ENCODE data around the gene KLHL30. TPM values are rescaled to one million over a fixed set of nuclear protein-coding genes. Genes with fewer than 3 reads are reported as not detected.

KLHL30 gene
- total RNA-seq, result not detected in 2 replicates

GRCh38 chr2:238138331-238139195 lies at the start of gene KLHL30:
KLHL30 (plus strand) TSS chr2:238138668; CDS start chr2:238140755, 2,087 bp downstream.

GRCh38 chr2:238100049-238100820 lies 38.2 kb upstream of the KLHL30 start, which contains the start of gene ESPNL:
ESPNL (plus strand) TSS chr2:238100340; CDS start chr2:238100420, 80 bp downstream.

GRCh38 chr2:238158509-238159070 lies 20.1 kb downstream of the KLHL30 start, which contains the start of gene ERFE:
ERFE (plus strand) TSS chr2:238158970; CDS start chr2:238159008, 38 bp downstream.

Other genes with a start within 250 kb of the KLHL30 start
- 44.1 and 53.7 TPM in 2 replicates for gene UBE2F, start 171.7 kb upstream of the KLHL30 start, total RNA-seq
- 11.1 and 16.7 TPM in 2 replicates for gene SCLY, start 77.7 kb upstream of the KLHL30 start, total RNA-seq
- under 0.01 TPM in 1 of 2 replicates, not detected in the other for gene ESPNL, start 38.3 kb upstream of the KLHL30 start, total RNA-seq
- gene ERFE, start 20.3 kb downstream of the KLHL30 start, total RNA-seq, result 0.33 and 0.48 TPM in 2 replicates
- 17.3 and 21.7 TPM in 2 replicates for gene ILKAP, start 65.0 kb downstream of the KLHL30 start, total RNA-seq
- gene HES6, start 101.4 kb downstream of the KLHL30 start, total RNA-seq, result 2.7 and 4.2 TPM in 2 replicates
- 3.5 and 6.2 TPM in 2 replicates for gene PER2, start 149.9 kb downstream of the KLHL30 start, total RNA-seq
- 7.2 TPM in 2 replicates for gene TRAF3IP1, start 181.8 kb downstream of the KLHL30 start, total RNA-seq

Measured in vein endothelial cell (primary cell).